Measurements from ENCODE around the gene EPHA7.

DNA sequence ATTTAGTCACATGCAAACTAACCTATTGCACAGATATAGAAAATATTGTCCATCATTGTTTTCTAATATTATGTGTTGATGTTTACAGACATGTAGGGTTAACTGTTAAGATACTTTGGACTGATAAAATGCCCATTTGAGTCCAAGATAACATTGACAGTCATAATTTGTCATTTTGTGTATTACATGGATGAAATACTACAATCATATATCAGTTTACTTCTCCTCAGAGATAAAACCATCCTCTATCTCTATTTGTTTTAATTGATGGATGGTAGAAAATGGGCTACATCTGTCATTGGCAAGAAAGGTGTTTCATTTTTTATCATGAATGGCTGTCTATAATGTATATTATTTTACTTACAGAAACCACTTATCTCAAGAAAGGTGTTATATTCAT, 6.2 kb downstream of the EPHA7 start:
- TF ChIP-seq POLR2AphosphoS5 (IDR thresholded peaks at IDR 0.05) (no peak), RAD21 (conservative IDR thresholded peaks at IDR 0.05) (no peak), EZH2 (IDR thresholded peaks at IDR 0.05; ENCODE audit: borderline replicate concordance, insufficient read depth, low read length, poor library complexity, severe bottlenecking) (no peak), EP300 (conservative IDR thresholded peaks at IDR 0.05; ENCODE audit: poor library complexity, severe bottlenecking) (no peak), SMC3 (conservative IDR thresholded peaks at IDR 0.05; ENCODE audit: poor library complexity) (no peak), REST (IDR thresholded peaks at IDR 0.05; ENCODE audit: borderline replicate concordance) (no peak), TAF1 (IDR thresholded peaks at IDR 0.05; ENCODE audit: low read depth) (no peak), MXI1 (conservative IDR thresholded peaks at IDR 0.05; ENCODE audit: poor library complexity, severe bottlenecking) (no peak)
- TF ChIP-seq, protein P1, sequence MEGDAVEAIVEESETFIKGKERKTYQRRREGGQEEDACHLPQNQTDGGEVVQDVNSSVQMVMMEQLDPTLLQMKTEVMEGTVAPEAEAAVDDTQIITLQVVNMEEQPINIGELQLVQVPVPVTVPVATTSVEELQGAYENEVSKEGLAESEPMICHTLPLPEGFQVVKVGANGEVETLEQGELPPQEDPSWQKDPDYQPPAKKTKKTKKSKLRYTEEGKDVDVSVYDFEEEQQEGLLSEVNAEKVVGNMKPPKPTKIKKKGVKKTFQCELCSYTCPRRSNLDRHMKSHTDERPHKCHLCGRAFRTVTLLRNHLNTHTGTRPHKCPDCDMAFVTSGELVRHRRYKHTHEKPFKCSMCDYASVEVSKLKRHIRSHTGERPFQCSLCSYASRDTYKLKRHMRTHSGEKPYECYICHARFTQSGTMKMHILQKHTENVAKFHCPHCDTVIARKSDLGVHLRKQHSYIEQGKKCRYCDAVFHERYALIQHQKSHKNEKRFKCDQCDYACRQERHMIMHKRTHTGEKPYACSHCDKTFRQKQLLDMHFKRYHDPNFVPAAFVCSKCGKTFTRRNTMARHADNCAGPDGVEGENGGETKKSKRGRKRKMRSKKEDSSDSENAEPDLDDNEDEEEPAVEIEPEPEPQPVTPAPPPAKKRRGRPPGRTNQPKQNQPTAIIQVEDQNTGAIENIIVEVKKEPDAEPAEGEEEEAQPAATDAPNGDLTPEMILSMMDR (IDR thresholded peaks at IDR 0.05; ENCODE audit: poor library complexity, severe bottlenecking), result no peak

Data from neural cell (in vitro differentiated cells).